Hematopoietic multipotent progenitor cell treated with erythropoietin and hydrocortisone succinate and interleukin-3 and kit ligand, for 17 days (in vitro differentiated cells): ENCODE measurements around the gene RBM8A.

Experiments
- DNase-seq: peaks from one replicate; pipeline ENCODE4 v3.0.0-alpha.2; 2015; ENCODE audit warnings: low spot score

RBM8A gene

DNA sequence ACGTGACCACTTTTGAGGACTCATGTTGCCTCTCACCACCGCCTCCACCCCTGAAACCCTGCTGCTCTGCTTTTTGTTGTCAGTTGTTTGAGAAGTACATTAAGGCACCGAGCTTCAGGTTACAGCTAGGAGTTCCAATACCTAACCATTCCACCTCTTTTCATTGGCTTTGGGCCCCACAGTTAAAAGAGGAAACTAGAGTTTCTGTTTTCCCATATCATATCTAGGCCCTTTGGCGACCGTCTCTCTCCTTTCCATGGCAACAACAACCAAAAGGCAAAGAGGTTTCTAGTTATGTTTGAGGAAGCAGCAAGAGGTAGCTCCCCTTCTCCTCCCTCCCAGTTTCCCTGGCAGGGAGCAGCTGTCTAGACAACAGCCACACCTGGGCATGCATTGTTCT, 47.5 kb downstream of the RBM8A start:
- DNase-seq: no peak

DNA sequence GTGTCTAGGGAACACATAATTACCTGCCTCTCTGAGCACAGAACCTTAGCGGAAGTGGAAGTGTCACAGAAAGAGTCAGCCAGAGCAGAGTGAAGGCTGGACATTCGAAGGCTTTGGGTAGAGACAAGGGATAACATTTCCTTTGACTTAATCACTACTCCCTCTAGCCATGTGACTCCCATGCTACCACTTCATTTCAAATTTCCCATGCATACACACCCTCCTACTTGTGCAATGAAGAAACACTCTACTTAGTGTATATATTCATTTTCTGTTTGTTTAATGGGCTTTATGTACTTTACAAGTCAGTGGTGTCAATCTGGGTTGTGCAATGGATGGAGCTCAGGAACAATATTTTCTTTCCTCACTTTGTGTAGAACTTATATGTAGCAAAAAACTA, 48.6 kb downstream of the RBM8A start:
- no peak for DNase-seq

DNA sequence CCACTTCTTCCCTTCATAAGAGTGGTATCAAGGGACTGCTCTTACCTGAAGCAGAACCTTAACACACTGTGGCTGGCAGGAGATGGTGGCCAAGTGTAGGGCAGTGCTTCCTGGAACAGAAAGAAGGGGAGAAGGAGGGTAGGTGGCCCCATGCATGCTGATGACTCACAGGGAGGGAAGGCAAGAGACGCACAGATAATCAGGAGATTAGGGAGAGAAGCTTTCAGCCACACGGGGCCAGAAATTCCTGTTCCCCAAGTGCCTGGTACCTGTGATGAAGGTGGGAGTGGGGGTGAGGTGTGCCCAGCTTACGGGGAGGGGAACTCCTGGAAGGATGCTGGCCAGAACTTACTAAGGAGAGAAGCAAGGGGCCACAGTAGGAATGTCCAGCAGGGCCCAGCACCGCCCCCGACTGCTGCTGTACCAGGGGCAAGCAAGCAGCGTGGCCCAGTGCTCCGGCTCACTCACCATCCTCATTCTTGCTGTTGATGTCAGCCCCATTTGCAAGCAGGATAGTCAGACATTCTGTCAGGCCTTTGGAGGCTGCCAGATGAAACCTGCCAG, 49.3 kb downstream of the RBM8A start:
- no peak for DNase-seq

DNA sequence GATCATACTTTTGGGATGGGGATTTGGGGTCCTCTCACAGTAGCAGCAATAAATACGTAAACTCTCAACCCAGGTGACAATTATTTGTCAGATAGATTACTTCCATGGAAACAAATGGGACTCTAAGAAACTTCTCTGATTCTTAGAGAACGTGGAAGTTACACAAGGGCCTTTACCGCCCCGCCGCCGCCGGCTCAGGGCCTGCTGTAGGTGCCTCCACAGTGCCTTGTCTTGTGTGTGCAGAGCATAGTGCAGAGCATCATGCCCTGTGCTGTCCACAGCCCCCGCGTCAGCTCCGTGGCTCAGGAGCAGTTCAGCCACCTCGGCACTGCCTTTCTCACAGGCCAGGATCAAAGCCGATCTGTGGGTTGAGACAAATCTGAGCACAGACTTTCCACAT, 52.6 kb downstream of the RBM8A start:
- no peak for DNase-seq

DNA sequence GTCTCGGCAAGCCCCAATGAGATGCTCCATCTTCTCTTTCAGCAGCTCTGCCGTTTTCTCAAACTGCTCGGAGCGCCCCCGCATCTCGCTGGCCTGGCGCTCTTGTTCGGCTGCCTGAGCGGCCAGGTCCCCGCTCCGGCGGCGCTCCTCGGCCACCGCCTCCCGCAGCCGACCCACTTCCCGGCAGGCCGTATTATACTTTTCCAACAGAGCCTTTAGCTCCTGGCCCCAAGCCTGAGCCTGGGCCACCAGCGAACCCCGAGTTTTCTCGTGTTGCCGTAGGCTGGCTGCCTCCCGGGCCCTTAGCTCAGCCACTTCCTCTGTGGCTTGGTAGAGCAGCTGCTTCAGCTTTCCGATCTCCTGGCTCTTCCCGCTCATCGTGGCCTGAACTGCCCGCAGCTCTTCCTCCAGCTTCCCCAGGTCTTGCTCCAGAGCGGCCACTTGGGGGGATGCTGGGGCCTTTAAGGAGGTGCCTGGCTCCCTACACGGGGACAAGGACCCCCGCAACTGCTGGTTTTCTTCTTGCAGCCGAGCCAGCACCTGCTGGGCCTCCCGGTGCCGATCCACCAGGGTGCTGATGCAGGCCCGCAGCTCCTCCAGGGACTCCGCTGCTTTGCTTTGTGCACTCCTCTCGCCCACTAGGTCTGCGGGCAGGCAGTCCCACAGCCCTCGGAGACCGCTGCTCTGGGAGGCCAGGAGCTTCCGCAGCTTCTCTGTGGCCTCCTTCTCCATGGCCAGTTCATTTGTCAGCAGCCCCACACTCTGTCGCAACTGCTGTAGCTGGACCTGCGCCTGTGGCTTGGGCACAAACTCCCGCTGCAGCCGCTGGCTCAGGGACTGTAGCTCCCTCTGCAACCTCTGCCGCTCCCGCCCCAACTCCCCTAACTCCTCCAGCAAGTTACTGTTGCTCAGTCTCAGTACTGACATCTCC, 55.0 kb downstream of the RBM8A start:
- DNase-seq: no peak
